Peyer's patch (tissue), 4 donors: ENCODE data around the gene ZHX3. TPM values are rescaled to one million over a fixed set of nuclear protein-coding genes. Genes with fewer than 3 reads are reported as not detected.

ENCODE experiments used
- DNase-seq, 3 donors: peaks; one replicate each; pipeline ENCODE4 v3.0.0-alpha.2; 2017 to 2019
- H3K27ac ChIP-seq, 4 donors: fragments of 200-600 bp; sonication (generic); one replicate each; pipeline ENCODE4 v1.5.1; 2016 to 2019
- H3K27me3 ChIP-seq, 2 donors: fragments of 200-600 bp; sonication (generic); one replicate each; pipeline ENCODE4 v1.5.1; 2019
- H3K36me3 ChIP-seq, 3 donors: fragments of 200-600 bp; sonication (generic); one replicate each; pipeline ENCODE4 v1.5.1; 2016 to 2019
- H3K4me1 ChIP-seq, 4 donors: fragments of 200-600 bp; sonication (generic); one replicate each; pipeline ENCODE4 v1.5.1; 2016 to 2019
- H3K4me3 ChIP-seq, 4 donors: fragments of 200-600 bp; sonication (generic); 1 replicate in 3 of 4; 2 replicates in 1 of 4; pipeline ENCODE4 v1.5.1; 2016 to 2019; ENCODE audit warnings: mild to moderate bottlenecking in 1 of 4
- H3K9me3 ChIP-seq, 4 donors: fragments of 200-600 bp; sonication (generic); one replicate each; pipeline ENCODE4 v1.5.1; 2016 to 2019; ENCODE audit warnings: mild to moderate bottlenecking in 1 of 4
- POLR2A ChIP-seq, 2 donors: fragments of 450-650 bp; IDR thresholded peaks; one replicate each; pipeline ENCODE4 v1.5.1; 2017; ENCODE audit warnings: antibody characterized with exemption in 2 of 2, mild to moderate bottlenecking in 2 of 2, moderate library complexity in 2 of 2
- total RNA-seq, 4 donors: library from RNA; depleted of rRNA; stranded (reverse); fragments of >200 nt; gene quantifications; one replicate each; pipeline ENCODE4 v1.1.0, GENCODE V29; 2016
- TF ChIP-seq, protein P1 (sequence below), 6 experiments: fragments of 450-650 bp in 4 of 6; fragments of 200-600 bp in 2 of 6; sonication (generic) in 1 of 6; IDR thresholded peaks; one replicate each; pipeline ENCODE4 v1.5.1; 2017 to 2019; ENCODE audit warnings: antibody characterized with exemption in 6 of 6, mild to moderate bottlenecking in 3 of 6, moderate library complexity in 1 of 6

The ZHX3 gene
- total RNA-seq, 4 donors from 2014 or later: 33.8 to 53.0 (median 39.5) TPM

DNA sequence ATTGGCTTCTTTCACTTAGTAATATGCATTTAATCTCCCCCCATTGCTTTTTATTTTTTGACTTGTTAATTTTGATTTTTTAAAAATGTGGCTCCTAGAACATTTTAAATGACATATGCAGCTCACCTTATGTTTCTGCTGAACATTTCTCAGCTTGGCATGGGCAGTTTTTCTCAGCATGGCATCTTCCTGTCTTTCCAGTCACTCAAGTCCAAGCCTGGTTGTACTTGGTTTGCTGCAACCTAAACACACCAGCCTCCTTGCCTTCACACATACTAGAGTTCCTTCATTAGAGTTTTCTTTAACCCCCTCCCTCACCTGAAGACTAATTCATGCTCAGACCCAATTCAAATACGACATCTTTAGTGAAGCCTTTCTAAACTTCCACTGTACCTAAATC lies 86.4 kb downstream of the ZHX3 start:
- peaks cover 0 to 31% (median 2%) of the 10 kb centered on the region in 4 donors for H3K4me1 ChIP-seq
- H3K27ac ChIP-seq: no peak overlapping the region
- H3K9me3 ChIP-seq: no peaks in the 10 kb centered on the region
- no peak overlapping the region for H3K4me3 ChIP-seq
- TF ChIP-seq POLR2A (IDR thresholded peaks at IDR 0.05): no peak
- TF ChIP-seq, protein P1, sequence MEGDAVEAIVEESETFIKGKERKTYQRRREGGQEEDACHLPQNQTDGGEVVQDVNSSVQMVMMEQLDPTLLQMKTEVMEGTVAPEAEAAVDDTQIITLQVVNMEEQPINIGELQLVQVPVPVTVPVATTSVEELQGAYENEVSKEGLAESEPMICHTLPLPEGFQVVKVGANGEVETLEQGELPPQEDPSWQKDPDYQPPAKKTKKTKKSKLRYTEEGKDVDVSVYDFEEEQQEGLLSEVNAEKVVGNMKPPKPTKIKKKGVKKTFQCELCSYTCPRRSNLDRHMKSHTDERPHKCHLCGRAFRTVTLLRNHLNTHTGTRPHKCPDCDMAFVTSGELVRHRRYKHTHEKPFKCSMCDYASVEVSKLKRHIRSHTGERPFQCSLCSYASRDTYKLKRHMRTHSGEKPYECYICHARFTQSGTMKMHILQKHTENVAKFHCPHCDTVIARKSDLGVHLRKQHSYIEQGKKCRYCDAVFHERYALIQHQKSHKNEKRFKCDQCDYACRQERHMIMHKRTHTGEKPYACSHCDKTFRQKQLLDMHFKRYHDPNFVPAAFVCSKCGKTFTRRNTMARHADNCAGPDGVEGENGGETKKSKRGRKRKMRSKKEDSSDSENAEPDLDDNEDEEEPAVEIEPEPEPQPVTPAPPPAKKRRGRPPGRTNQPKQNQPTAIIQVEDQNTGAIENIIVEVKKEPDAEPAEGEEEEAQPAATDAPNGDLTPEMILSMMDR (IDR thresholded peaks at IDR 0.05): no peak
- H3K36me3 ChIP-seq: no peaks in the 10 kb centered on the region
- H3K27me3 ChIP-seq: no peaks in the 10 kb centered on the region
- no peak for DNase-seq

DNA sequence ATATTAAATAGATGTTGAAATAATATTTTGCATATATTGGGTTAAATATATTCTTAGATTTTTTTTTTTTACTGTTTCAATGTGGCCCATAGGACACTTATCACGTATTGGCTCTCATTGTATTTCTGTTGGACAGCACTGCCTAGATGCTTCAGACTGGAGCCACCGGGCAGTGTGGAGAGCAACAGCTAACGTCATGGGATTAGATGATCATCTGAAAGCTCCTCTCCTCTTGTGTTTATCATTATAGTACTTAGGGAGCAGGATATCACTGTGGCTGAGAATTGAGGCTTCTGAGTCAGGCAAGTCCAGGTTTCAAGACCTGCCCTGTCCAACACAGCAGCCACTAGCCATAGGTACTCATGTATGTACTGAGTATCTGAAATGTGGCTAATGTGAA lies 87.4 kb downstream of the ZHX3 start:
- H3K4me1 ChIP-seq: peaks cover 0 to 31% (median 2%) of the 10 kb centered on the region in 4 donors
- no peaks in the 10 kb centered on the region for H3K27me3 ChIP-seq
- no peak overlapping the region for H3K4me3 ChIP-seq
- H3K36me3 ChIP-seq: no peaks in the 10 kb centered on the region
- H3K9me3 ChIP-seq: no peaks in the 10 kb centered on the region
- H3K27ac ChIP-seq: no peak overlapping the region
- TF ChIP-seq, protein P1 (IDR thresholded peaks at IDR 0.05): no peak
- no peak for TF ChIP-seq POLR2A (IDR thresholded peaks at IDR 0.05)
- DNase-seq: no peak

DNA sequence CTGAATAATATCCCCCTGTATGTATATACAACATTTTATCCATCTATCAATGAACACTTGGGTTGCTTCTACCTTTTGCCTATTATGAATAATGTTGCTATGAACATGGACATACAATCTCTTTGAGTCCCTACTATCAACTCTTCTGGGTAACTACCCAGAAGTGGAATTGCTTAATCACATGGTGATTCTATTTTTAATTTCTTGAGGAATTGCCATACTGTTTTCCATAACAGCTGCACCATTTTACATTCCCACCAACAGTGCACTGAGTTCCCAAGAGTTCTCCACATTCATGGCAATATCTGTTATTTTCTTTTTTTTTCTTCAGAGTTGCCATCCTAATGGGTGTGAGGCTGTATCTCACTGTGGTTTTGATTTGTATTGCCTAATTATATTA lies 88.3 kb downstream of the ZHX3 start:
- no peak overlapping the region for H3K4me3 ChIP-seq
- DNase-seq: no peak
- no peak overlapping the region for H3K27ac ChIP-seq
- no peaks in the 10 kb centered on the region for H3K9me3 ChIP-seq
- H3K36me3 ChIP-seq: no peaks in the 10 kb centered on the region
- peaks cover 0 to 26% (median 2%) of the 10 kb centered on the region in 4 donors for H3K4me1 ChIP-seq
- TF ChIP-seq POLR2A (IDR thresholded peaks at IDR 0.05): no peak
- no peaks in the 10 kb centered on the region for H3K27me3 ChIP-seq

DNA sequence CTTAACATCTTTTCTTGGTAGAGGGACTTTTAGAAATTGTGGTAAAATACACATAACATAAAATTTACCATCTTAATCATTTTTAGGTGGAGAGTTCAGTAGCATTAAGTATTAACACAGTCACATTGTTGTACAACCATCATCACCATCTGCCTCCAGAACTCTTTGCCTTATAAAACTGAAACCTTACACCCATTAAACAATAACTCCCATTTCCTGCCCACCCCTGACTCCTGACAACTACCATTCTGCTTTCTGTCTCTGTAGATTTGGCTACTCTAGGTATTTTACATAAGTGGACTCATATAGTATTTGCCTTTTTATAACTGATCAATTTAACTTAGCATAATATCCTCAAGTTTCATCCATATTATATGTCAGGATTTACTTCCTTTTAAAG lies 88.7 kb downstream of the ZHX3 start:
- Histone ChIP-seq H3K4me3 (no peak overlapping the region), H3K27ac (no peak overlapping the region), H3K27me3 (no peaks in the 10 kb centered on the region), H3K36me3 (no peaks in the 10 kb centered on the region), H3K4me1 (peaks cover 0 to 23% (median 2%) of the 10 kb centered on the region in 4 donors), H3K9me3 (no peaks in the 10 kb centered on the region)
- TF ChIP-seq, protein P1 (IDR thresholded peaks at IDR 0.05): no peak
- TF ChIP-seq POLR2A (IDR thresholded peaks at IDR 0.05): no peak
- no peak for DNase-seq

DNA sequence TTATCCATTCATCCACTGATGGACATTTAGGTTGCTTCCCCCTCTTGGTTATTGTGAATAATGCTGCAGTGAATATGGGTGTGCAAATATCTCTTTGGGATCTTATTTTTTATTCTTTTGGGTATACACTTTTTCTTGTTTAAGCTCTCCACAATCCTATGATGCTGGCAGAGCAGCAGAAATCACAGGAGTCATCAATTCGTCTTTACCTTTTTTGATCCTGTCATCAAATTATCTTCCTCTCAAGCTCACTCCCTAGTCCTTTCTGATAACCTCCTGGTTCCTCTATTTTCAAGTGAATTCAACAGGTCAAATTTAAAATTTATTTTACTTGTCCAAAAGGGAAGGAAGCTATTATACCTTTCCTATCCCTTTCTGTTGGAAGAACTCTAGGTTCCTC lies 91.1 kb downstream of the ZHX3 start:
- H3K27me3 ChIP-seq: no peaks in the 10 kb centered on the region
- no peak overlapping the region for H3K4me3 ChIP-seq
- H3K27ac ChIP-seq: no peak overlapping the region
- H3K9me3 ChIP-seq: no peaks in the 10 kb centered on the region
- H3K36me3 ChIP-seq: no peaks in the 10 kb centered on the region
- no peak for DNase-seq
- TF ChIP-seq POLR2A (IDR thresholded peaks at IDR 0.05): no peak
- TF ChIP-seq, protein P1 (IDR thresholded peaks at IDR 0.05): no peak
- no peaks in the 10 kb centered on the region for H3K4me1 ChIP-seq

DNA sequence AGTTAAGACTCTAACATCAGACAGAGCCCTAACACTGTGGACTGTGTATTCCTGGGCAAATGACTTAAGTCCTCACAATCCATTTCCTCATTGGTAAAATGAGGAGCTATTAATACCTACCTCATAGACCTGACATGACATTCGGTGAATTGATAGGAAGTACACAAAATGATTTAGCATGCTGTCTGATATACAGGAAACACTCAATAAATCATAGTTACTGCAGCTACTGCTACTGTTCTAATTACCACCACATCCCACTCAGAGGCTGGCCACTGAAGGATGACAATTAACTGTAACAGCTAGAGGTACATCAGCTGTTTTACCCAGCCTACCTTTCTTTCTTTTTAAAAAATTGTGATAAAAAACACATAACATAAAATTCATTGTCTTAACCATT lies 92.4 kb downstream of the ZHX3 start:
- Histone ChIP-seq H3K4me3 (no peak overlapping the region), H3K27ac (no peak overlapping the region), H3K4me1 (no peaks in the 10 kb centered on the region), H3K9me3 (no peaks in the 10 kb centered on the region), H3K27me3 (no peaks in the 10 kb centered on the region), H3K36me3 (no peaks in the 10 kb centered on the region)
- TF ChIP-seq, protein P1 (IDR thresholded peaks at IDR 0.05): no peak
- no peak for TF ChIP-seq POLR2A (IDR thresholded peaks at IDR 0.05)
- no peak for DNase-seq
